Brain pericyte (primary cell): Measurements from ENCODE around the gene CLCC1.

Experiments used
- DNase-seq: peaks from one replicate; pipeline ENCODE4 v3.0.0-alpha.2; 2012; ENCODE audit warnings: low read depth, low spot score

CLCC1 gene

GRCh38 chr1:108916788-108917187, 46.5 kb downstream of the CLCC1 start:
- no peak for DNase-seq
